Measurements from ENCODE around the gene TNFSF12.

- TF ChIP-seq CTCF (IDR thresholded peaks at IDR 0.05), result no peak
- no peak for TF ChIP-seq E2F5 (CRISPR knock-in tag; IDR thresholded peaks at IDR 0.05)
- no peak for TF ChIP-seq ATF3 (CRISPR knock-in tag; conservative IDR thresholded peaks at IDR 0.05)
- no peak for TF ChIP-seq ZNF121 (CRISPR knock-in tag; IDR thresholded peaks at IDR 0.05)
- TF ChIP-seq PREB (CRISPR knock-in tag; IDR thresholded peaks at IDR 0.05; ENCODE audit: borderline replicate concordance), result no peak
- TF ChIP-seq USF2 (CRISPR knock-in tag; IDR thresholded peaks at IDR 0.05), result no peak
- no peak for TF ChIP-seq IRF1 (CRISPR knock-in tag; IDR thresholded peaks at IDR 0.05)
These were observed 38.0 kb downstream of the TNFSF12 start for GRCh38 chr17:7586673-7587419.

Data from WTC11 (cell line).